DOHH2 (cell line): ENCODE data around the gene DHX40.

Experiments used
- CTCF ChIP-seq: fragments of 200-600 bp; sonication (generic); IDR thresholded peaks from one replicate; pipeline ENCODE4 v1.5.1; 2014; ENCODE audit warnings: antibody characterized with exemption, mild to moderate bottlenecking, low read depth, low read length; ENCODE audit not compliant: poor library complexity, severe bottlenecking
- EZH2phosphoT487 ChIP-seq: fragments of 200-600 bp; sonication (generic); IDR thresholded peaks from 2 replicates; pipeline ENCODE4 v1.6.1; 2017; ENCODE audit warnings: borderline replicate concordance, mild to moderate bottlenecking, antibody characterized with exemption, low read length, moderate library complexity, mixed read lengths

DNA sequence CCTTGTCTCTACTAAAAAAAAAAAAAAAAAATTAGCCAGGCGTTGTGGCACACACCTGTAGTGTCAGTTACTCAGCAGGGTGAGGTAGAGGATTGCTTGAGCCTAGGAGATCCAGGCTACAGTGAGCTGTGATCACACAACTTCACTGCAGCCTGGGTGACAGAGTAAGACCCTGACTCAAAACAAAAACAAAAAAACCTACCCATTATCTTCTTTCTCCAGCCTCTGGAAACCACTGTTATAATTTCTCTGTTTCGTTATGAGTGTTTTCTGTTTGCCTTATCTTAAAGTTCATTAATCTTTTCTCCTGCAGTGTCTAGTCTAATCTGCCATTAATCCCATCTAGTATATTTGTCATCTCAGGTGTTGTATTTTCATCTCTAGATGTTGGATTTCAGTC, 35.7 kb downstream of the DHX40 start:
- TF ChIP-seq EZH2phosphoT487 (no peak), CTCF (no peak)
